Small intestine (tissue), 16 donors: ENCODE results near the gene WTAP. TPM values are rescaled to one million over a fixed set of nuclear protein-coding genes. Genes with fewer than 3 reads are reported as not detected.

ENCODE experiments used
- DNase-seq, 2 donors: peaks; one replicate each; pipeline versions ENCODE4 v3.0.0 to v3.0.0-alpha.2; 2013
- FAIRE-seq: peaks from 2 replicates; lab custom pipeline; 2012; peaks lifted over from hg19 to GRCh38; lab: Jason Lieb, UNC
- H3K27ac ChIP-seq, 3 donors: one replicate each; pipeline ENCODE4 v1.5.1; 2013; ENCODE audit warnings: low read length in 2 of 3, mild to moderate bottlenecking in 2 of 3, control low read depth in 1 of 3, inconsistent platforms in 1 of 3, low read depth in 1 of 3, moderate library complexity in 1 of 3
- H3K27me3 ChIP-seq, 3 donors: one replicate each; pipeline ENCODE4 v1.6.1; 2013; ENCODE audit warnings: low read length in 3 of 3, inconsistent platforms in 1 of 3; ENCODE audit not compliant: control insufficient read depth in 3 of 3, insufficient read depth in 3 of 3
- H3K36me3 ChIP-seq, 3 donors: one replicate each; pipeline ENCODE4 v1.6.1; 2013; ENCODE audit warnings: low read length in 3 of 3, inconsistent platforms in 1 of 3, low read depth in 1 of 3, mild to moderate bottlenecking in 1 of 3, moderate library complexity in 1 of 3; ENCODE audit not compliant: control insufficient read depth in 3 of 3, insufficient read depth in 2 of 3
- H3K4me1 ChIP-seq, 3 donors: one replicate each; pipeline ENCODE4 v1.6.1; 2013; ENCODE audit warnings: low read length in 2 of 3, inconsistent platforms in 1 of 3, low read depth in 1 of 3, mild to moderate bottlenecking in 1 of 3, moderate library complexity in 1 of 3; ENCODE audit not compliant: control insufficient read depth in 3 of 3, insufficient read depth in 2 of 3
- H3K4me3 ChIP-seq, 3 donors: one replicate each; pipeline ENCODE4 v1.5.1; 2013; ENCODE audit warnings: low read length in 3 of 3, control low read depth in 1 of 3, inconsistent platforms in 1 of 3, low read depth in 1 of 3, mild to moderate bottlenecking in 1 of 3, moderate library complexity in 1 of 3
- H3K9me3 ChIP-seq, 2 donors: one replicate each; pipeline ENCODE4 v1.6.1; 2013; ENCODE audit warnings: low read depth in 1 of 2, low read length in 1 of 2; ENCODE audit not compliant: control insufficient read depth in 2 of 2, insufficient read depth in 1 of 2
- WGBS, 3 donors: extraction: QIAGEN DNeasy Blood & Tissue Kit; methylation state at CpG; one replicate each; pipeline ENCODE4 v1.1.7; 2013; 5-methylcytosine and 5-hydroxymethylcytosine counted together
- long read RNA-seq, 10 donors: transcript quantifications; one replicate each; lab custom pipeline, GENCODE V29; 2026
- polyA plus RNA-seq, 4 donors: library from polyadenylated mRNA; stranded (reverse) in 3 of 4; unstranded in 1 of 4; fragments of 200-250 nt in 3 of 4; fragments of 120-200 nt in 1 of 4; gene quantifications; one replicate each; pipeline versions ENCODE4 v1.2.1 to v1.2.3, GENCODE V29; 2013
- donor health status: healthy with polysubstance abuse.
- donor health status: control.
- donor health status: control.
- donor health status: Bipolar disorder and iron deficiency.
- donor health status: healthy.

WTAP gene
- polyA plus RNA-seq = 100 to 1,000 TPM in 1 of 4 donors, 10 to 100 TPM in 3; 57.6 to 102 (median 76.7) TPM
- long read RNA-seq, donor 1, transcript WTAP-201 (6 exons, 1,622 nt) = major isoform, 19 of 469 reads
- long read RNA-seq, donor 1, partial matches to known transcripts = 434 of 469 reads
- long read RNA-seq, donor 1, other reads (novel, unspliced or antisense) = 5 of 469 reads
- long read RNA-seq, donor 2, transcript WTAP-201 (6 exons, 1,622 nt) = major isoform, 9 of 18 reads
- long read RNA-seq, donor 2, partial matches to known transcripts = 8 of 18 reads
- long read RNA-seq, donor 2, other reads (novel, unspliced or antisense) = 0 of 18 reads
- long read RNA-seq, donor 3, transcript WTAP-201 (6 exons, 1,622 nt) = major isoform, 8 of 90 reads
- long read RNA-seq, donor 3, partial matches to known transcripts = 80 of 90 reads
- long read RNA-seq, donor 3, other reads (novel, unspliced or antisense) = 0 of 90 reads
- long read RNA-seq, donor 4 = 0 reads
- long read RNA-seq, donor 5, partial matches to known transcripts = 0 of 3 reads
- long read RNA-seq, donor 5, other reads (novel, unspliced or antisense) = 0 of 3 reads
- long read RNA-seq, donor 6, transcript WTAP-201 (6 exons, 1,622 nt) = major isoform, 8 of 40 reads
- long read RNA-seq, donor 6, partial matches to known transcripts = 26 of 40 reads
- long read RNA-seq, donor 6, other reads (novel, unspliced or antisense) = 0 of 40 reads
- long read RNA-seq, donor 7, transcript WTAP-201 (6 exons, 1,622 nt) = major isoform, 19 of 53 reads
- long read RNA-seq, donor 7, transcript WTAP-206 (8 exons, 2,109 nt) = minor isoform, 6 of 53 reads
- long read RNA-seq, donor 7, partial matches to known transcripts = 24 of 53 reads
- long read RNA-seq, donor 7, other reads (novel, unspliced or antisense) = 0 of 53 reads
- long read RNA-seq, donor 8, partial matches to known transcripts = 0 of 2 reads
- long read RNA-seq, donor 8, other reads (novel, unspliced or antisense) = 0 of 2 reads
- long read RNA-seq, donor 9, partial matches to known transcripts = 0 of 3 reads
- long read RNA-seq, donor 9, other reads (novel, unspliced or antisense) = 0 of 3 reads
- long read RNA-seq, donor 10, transcript WTAP-201 (6 exons, 1,622 nt) = major isoform, 17 of 42 reads
- long read RNA-seq, donor 10, partial matches to known transcripts = 17 of 42 reads
- long read RNA-seq, donor 10, other reads (novel, unspliced or antisense) = 0 of 42 reads

- DNase-seq = peak; percentile 97 to 98
- FAIRE-seq = no peak
- H3K9me3 ChIP-seq = peaks cover 0 to 2% of the 10 kb centered on the region in 2 donors
- H3K36me3 ChIP-seq = peaks cover 0 to 12% (median 0%) of the 10 kb centered on the region in 3 donors
- WGBS, 3 donors = 0 to 1% (median 0%) methylated on average over 47 to 93 of the region's 93 CpGs
- peaks cover 0 to 2% (median 0%) of the 10 kb centered on the region in 3 donors for H3K4me1 ChIP-seq
- peak within 1 kb of the TSS; percentile 100 for H3K27ac ChIP-seq
- H3K27me3 ChIP-seq = no peaks in the 10 kb centered on the region
- H3K4me3 ChIP-seq = peak within 1 kb of the TSS; percentile 75 to 100 (median 78)
Measured at GRCh38 chr6:159726918-159727716, at the start of gene WTAP. Gene WTAP, plus strand, starts transcription at chr6:159727506. Its CDS starts 8,760 bp downstream, at chr6:159736266.

GRCh38 chr6:159677506-159678165 lies 49.7 kb upstream of the WTAP start:
- no peaks in the 10 kb centered on the region for H3K27me3 ChIP-seq
- FAIRE-seq (no peak), DNase-seq (no peak)
- H3K9me3 ChIP-seq = no peaks in the 10 kb centered on the region
- H3K36me3 ChIP-seq = peaks cover 6 to 15% (median 7%) of the 10 kb centered on the region in 3 donors
- no peaks in the 10 kb centered on the region for H3K4me1 ChIP-seq
- 96 to 97% (median 96%) methylated on average over 5 of the region's 5 CpGs for WGBS, 3 donors
- H3K4me3 ChIP-seq = no peak overlapping the region
- no peak overlapping the region for H3K27ac ChIP-seq

- FAIRE-seq (no peak), DNase-seq (no peak)
- Histone ChIP-seq H3K4me1 (no peaks in the 10 kb centered on the region), H3K36me3 (peaks cover 7 to 22% (median 9%) of the 10 kb centered on the region in 3 donors), H3K9me3 (no peaks in the 10 kb centered on the region), H3K27ac (no peak overlapping the region), H3K4me3 (no peak overlapping the region), H3K27me3 (no peaks in the 10 kb centered on the region)
- 92 to 97% (median 94%) methylated on average over 3 of the region's 3 CpGs for WGBS, 3 donors
Measured at GRCh38 chr6:159678574-159678973, 48.7 kb upstream of the WTAP start.

GRCh38 chr6:159679091-159680077 lies 47.9 kb upstream of the WTAP start:
- Histone ChIP-seq H3K9me3 (no peaks in the 10 kb centered on the region), H3K27me3 (no peaks in the 10 kb centered on the region), H3K4me1 (no peaks in the 10 kb centered on the region), H3K36me3 (peaks cover 12 to 28% (median 13%) of the 10 kb centered on the region in 3 donors), H3K4me3 (no peak overlapping the region), H3K27ac (no peak overlapping the region)
- FAIRE-seq (no peak), DNase-seq (no peak)
- 54 to 69% (median 64%) methylated on average over 5 of the region's 5 CpGs for WGBS, 3 donors

GRCh38 chr6:159680104-159680503 lies 47.2 kb upstream of the WTAP start:
- Histone ChIP-seq H3K4me3 (no peak overlapping the region), H3K27me3 (no peaks in the 10 kb centered on the region), H3K4me1 (no peaks in the 10 kb centered on the region), H3K36me3 (peaks cover 12 to 31% (median 16%) of the 10 kb centered on the region in 3 donors), H3K27ac (no peak overlapping the region), H3K9me3 (no peaks in the 10 kb centered on the region)
- WGBS, 3 donors = 70 to 86% (median 78%) methylated on average over 3 of the region's 3 CpGs
- FAIRE-seq (no peak), DNase-seq (no peak)

DNA sequence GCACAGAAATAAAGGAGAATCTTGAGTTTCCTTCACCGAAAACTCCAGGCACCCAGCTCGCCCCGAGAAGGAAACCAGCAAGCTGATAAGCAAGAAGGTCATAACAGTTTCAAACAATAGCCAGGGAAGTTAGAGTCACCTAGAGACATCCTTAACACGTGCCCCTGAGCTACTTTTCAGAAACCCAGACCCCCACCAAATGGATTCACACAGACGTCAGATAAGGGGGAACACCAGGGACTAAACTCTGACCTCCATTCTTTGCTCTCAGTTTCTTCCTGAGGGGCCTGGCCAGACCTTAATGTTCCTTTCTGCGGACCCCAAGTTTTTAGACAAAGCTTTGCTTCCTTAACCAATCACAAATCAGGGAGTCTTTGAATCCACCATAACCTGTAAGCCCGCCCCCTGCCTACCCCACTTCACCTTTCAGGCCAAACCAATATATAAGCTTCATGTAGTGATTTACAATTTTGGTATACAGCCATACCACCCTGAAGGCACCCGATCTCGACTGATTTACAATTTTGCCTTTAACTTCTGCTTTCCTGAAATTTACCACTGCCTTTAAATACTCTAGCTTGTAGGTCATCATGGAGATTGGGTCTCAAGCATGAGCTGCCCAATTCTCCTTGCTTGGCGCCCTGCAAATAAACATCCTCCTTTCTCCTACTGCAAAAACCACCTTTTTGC lies 46.0 kb upstream of the WTAP start:
- H3K4me3 ChIP-seq = no peak overlapping the region
- DNase-seq (no peak), FAIRE-seq (no peak)
- H3K36me3 ChIP-seq = peaks cover 15 to 32% (median 21%) of the 10 kb centered on the region in 3 donors
- H3K9me3 ChIP-seq = no peaks in the 10 kb centered on the region
- 81 to 86% (median 83%) methylated on average over 10 of the region's 10 CpGs for WGBS, 3 donors
- H3K27me3 ChIP-seq = no peaks in the 10 kb centered on the region
- no peaks in the 10 kb centered on the region for H3K4me1 ChIP-seq
- H3K27ac ChIP-seq = no peak overlapping the region
